ENCODE measurements around the gene ASIC1. TPM values are rescaled to one million over a fixed set of nuclear protein-coding genes. Genes with fewer than 3 reads are reported as not detected.

Gene ASIC1
- total RNA-seq, 2 experiments from 2014 or later: 19.0 to 28.3 TPM

DNA sequence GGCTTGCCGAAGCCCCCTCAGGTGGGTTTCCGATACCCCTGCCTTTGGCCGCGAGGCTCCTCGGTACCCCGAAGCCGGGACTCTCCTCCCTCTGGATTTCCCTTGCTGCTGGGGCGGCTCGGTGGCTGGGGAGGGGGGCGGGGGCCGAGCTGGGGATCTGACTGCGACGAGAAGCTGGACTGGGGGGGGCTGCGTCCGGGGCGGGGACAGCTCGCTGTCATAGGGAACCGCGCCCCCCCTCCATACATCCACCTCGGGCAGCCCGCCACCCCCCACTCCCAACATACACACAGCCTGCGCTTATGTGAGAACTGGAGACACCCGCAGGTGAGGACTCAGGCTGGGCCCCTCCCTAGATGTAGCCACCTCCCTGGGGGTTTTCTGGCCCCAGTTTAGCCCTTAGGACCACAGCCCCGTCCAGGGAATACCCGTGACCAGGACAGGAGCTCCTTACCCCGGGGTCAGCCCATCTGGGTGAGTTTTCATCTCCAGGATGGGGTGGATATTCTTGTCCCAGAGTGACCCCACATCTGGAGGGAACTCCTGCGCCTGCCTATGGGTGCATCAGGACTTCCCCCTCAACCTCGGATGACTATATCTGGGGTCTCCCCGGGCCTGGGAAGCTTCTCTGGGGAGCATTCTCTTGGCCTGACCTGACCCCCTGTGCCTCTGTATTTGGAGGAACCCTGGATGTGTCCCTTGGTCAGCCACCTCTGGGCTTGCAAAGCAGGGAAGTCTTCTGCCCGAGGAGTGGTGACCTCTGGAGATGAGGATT is 687 bp downstream of the ASIC1 start:
- Mint-ChIP-seq H3K4me3 (peak overlapping the region; percentile 85), H3K4me1 (peaks cover 56% of the 10 kb centered on the region), H3K36me3 (peaks cover 3% of the 10 kb centered on the region), H3K27me3 (peaks cover 15% of the 10 kb centered on the region), H3K27ac (peak overlapping the region; percentile 86), H3K9me3 (ENCODE audit: low read depth) (no peaks in the 10 kb centered on the region)
- CTCF ChIA-PET: interaction anchor here (0.7 to 6.4 kb wide), 11 partner anchors 14 to 113 kb away, joined by 3 to 92 read pairs (median 6); partner anchors contain the start of genes COX14, RACGAP1 and SMARCD1
- ATAC-seq (no peak), DNase-seq (no peak)

DNA sequence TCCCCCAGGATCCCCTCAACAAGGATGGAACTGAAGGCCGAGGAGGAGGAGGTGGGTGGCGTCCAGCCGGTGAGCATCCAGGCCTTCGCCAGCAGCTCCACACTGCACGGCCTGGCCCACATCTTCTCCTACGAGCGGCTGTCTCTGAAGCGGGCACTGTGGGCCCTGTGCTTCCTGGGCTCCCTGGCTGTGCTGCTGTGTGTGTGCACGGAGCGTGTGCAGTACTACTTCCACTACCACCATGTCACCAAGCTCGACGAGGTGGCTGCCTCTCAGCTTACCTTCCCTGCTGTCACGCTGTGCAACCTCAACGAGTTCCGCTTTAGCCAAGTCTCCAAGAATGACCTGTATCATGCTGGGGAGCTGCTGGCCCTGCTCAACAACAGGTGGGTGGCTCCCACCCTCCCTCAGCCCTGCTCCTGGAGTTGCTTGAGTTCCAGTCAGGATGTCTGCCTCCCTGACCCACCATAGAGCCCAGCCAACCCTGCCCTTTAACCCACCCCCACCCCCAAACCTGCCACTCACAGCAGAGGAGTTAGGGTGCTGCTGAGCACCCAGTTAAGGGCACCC is 1.4 kb downstream of the ASIC1 start:
- peak; percentile 68 for DNase-seq
- ATAC-seq: peak; percentile 29
- Mint-ChIP-seq H3K27ac (peak overlapping the region; percentile 86), H3K36me3 (peaks cover 3% of the 10 kb centered on the region), H3K27me3 (peaks cover 12% of the 10 kb centered on the region), H3K4me3 (peak overlapping the region; percentile 85), H3K4me1 (peaks cover 56% of the 10 kb centered on the region), H3K9me3 (ENCODE audit: low read depth) (no peaks in the 10 kb centered on the region)
- CTCF ChIA-PET: interaction anchor here (0.6 to 6.4 kb wide), 14 partner anchors 13 to 317 kb away, joined by 3 to 92 read pairs (median 4); partner anchors contain the start of genes COX14, RACGAP1, SMARCD1 and TMBIM6

DNA sequence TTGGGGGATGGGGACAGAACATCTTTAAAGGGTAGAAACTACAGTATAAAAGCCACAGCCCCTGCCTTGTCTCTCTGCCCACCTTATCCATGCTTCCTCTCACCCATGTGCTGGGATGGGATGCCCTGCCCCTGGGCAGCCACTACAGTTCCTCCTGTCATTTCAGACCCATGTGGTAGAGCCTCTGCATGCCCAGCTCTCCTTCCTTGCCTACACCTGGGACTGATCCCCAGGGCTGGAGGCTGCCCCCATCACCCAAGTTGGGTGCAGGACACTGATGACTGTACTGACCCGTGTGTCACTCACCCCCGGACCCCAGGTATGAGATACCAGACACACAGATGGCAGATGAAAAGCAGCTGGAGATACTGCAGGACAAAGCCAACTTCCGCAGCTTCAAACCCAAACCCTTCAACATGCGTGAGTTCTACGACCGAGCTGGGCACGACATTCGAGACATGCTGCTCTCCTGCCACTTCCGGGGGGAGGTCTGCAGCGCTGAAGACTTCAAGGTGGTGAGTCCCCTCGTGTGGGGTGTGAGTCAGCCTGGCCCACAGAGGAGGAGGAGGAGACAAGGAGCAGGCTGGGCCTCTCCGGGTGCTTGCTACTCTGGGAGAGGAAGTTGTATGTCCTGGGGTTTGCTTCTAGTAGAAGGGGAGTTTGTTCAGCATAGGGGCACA is 2.2 kb downstream of the ASIC1 start:
- CTCF ChIA-PET: interaction anchor here (0.5 to 6.4 kb wide), 14 partner anchors 12 to 318 kb away, joined by 3 to 92 read pairs (median 4); partner anchors contain the start of genes RACGAP1, SMARCD1 and TMBIM6
- H3K9me3 Mint-ChIP-seq (ENCODE audit: low read depth): no peaks in the 10 kb centered on the region
- H3K36me3 Mint-ChIP-seq: peaks cover 3% of the 10 kb centered on the region
- H3K27me3 Mint-ChIP-seq: peaks cover 12% of the 10 kb centered on the region
- ATAC-seq (peak; percentile 69), DNase-seq (peak; percentile 90)
- peaks cover 56% of the 10 kb centered on the region for H3K4me1 Mint-ChIP-seq
- H3K27ac Mint-ChIP-seq: peak overlapping the region; percentile 86
- peak overlapping the region; percentile 85 for H3K4me3 Mint-ChIP-seq

DNA sequence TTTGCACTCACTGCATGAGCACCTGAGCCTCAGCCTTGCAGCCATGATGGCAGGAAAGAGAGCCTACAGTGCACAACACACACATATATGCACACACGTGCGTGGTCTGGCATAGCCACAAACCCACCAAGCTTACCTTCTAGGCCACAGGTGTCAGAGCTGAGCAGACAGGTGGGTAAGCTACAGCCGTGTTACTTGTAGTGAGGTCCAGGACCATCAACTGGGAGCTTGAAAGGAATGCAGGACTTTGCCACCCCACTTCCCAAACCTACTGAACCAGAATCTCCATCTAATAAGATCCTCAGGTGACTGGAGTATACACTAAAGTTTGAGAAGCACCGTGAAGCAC is 2.7 kb downstream of the ASIC1 start:
- peak overlapping the region; percentile 85 for H3K4me3 Mint-ChIP-seq
- H3K4me1 Mint-ChIP-seq: peaks cover 56% of the 10 kb centered on the region
- peaks cover 3% of the 10 kb centered on the region for H3K36me3 Mint-ChIP-seq
- CTCF ChIA-PET: interaction anchor here (0.5 to 6.4 kb wide), 7 partner anchors 12 to 319 kb away, joined by 3 to 92 read pairs (median 4); partner anchors contain the start of gene TMBIM6
- peak overlapping the region; percentile 86 for H3K27ac Mint-ChIP-seq
- peaks cover 12% of the 10 kb centered on the region for H3K27me3 Mint-ChIP-seq
- no peaks in the 10 kb centered on the region for H3K9me3 Mint-ChIP-seq (ENCODE audit: low read depth)
- no peak for ATAC-seq
- DNase-seq: no peak

DNA sequence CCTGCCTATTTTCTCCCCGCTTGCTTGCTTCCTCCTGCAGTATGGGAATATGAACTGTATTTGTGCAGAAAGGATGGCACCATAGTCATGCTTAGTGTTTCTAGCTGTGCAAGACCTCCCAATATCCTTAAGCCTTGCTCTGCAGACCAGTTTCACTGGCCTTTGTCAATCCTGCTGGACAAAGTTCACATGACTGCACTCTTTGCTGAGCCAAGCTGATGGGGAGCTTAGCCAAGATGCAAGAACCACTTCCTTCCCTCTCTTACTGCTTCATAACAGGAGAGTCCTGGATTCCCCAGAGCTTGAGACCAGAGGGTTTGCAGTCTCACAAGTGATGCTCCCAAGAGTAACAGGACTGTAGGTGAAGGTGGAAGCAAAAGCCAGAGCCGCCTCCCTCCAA is 3.8 kb downstream of the ASIC1 start:
- peaks cover 10% of the 10 kb centered on the region for H3K27me3 Mint-ChIP-seq
- H3K36me3 Mint-ChIP-seq: peaks cover 3% of the 10 kb centered on the region
- ATAC-seq: no peak
- H3K4me1 Mint-ChIP-seq: peaks cover 50% of the 10 kb centered on the region
- H3K4me3 Mint-ChIP-seq: no peak overlapping the region
- CTCF ChIA-PET: interaction anchor here (1.3 to 6.4 kb wide), 4 partner anchors 11 to 116 kb away, joined by 3 to 92 read pairs (median 40); no protein-coding TSS in a partner anchor
- DNase-seq: no peak
- H3K27ac Mint-ChIP-seq: no peak overlapping the region
- H3K9me3 Mint-ChIP-seq (ENCODE audit: low read depth): no peaks in the 10 kb centered on the region

DNA sequence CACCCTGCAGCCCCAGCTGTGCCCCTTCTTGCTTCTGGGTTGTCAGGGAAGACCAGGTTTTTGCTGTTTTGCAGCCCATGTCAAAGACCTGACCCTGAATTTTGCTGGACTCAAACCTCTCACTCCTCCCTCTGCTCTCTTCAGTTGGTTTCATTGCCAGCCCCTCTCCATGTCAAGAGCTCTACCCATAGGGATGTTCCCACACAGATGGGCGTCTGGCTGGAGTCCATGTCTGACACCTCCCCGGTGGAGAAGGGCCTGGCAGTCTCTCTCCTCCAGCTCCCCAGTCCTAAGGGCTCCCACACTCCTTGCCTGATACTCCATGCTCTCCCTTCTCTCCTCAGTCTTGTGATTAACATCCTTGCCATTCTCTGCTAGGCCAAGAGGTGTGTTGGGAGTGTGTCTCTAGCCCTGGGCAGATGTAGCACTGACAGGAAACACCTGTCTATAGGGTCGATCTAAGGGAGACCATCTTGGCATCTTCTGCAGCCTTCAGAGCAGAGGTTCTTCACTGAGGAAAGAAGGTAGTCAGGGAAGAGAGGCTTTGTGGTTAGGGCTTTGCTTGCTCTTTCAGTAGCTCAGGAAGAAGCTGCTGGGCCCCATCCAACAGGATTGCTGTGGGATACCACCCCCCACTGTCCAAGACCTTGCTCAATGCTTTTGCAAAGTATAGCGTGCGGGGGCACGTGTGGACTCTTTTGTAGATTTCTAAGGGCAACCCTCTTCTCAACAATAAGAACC is 4.7 kb downstream of the ASIC1 start:
- Mint-ChIP-seq H3K36me3 (peaks cover 3% of the 10 kb centered on the region), H3K27ac (no peak overlapping the region), H3K4me1 (peaks cover 41% of the 10 kb centered on the region), H3K4me3 (no peak overlapping the region), H3K9me3 (ENCODE audit: low read depth) (no peaks in the 10 kb centered on the region), H3K27me3 (peaks cover under 1% of the 10 kb centered on the region)
- CTCF ChIA-PET: interaction anchor here (1.3 to 6.4 kb wide), 4 partner anchors 10 to 117 kb away, joined by 3 to 92 read pairs (median 40); no protein-coding TSS in a partner anchor
- ATAC-seq: no peak
- no peak for DNase-seq

DNA sequence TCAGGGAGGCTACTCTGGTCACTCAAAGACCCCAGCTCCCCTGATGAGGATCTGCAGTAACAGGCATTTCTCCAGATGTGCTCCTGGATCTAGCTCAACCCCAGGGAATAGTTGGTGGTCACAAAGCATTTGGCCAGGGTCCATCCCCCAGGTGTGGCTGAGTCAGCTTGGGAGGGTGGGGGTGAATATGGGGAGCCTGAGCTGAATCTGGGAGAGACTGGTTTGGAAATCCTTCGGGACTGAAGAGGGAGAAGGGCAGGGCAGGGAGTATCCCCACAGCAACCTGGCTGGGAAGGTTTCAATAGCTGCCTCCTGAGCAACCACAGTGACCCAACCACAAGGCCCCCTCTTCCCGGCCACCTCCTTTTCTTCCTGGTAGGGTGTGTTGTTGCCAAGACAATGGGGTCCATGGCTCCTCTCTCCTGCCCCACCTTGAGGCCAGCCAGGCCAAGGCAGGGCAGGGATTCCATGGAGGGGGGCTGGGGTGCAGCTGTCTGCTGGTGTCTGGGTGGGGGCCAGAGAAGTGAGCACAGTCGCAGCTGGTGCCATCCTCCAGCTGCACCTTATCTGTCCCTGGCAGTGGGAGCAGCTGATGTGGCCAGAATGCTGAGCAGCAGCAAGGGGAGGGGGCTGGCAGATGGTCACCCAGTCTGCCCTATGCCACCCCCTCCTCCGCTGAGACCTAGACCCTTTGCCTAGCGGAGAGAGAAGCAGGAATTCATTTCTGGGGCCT is 5.5 kb downstream of the ASIC1 start:
- CTCF ChIA-PET: interaction anchor here (5.1 to 6.4 kb wide), 2 partner anchors 9 to 25 kb away, joined by 37 to 92 read pairs; no protein-coding TSS in a partner anchor
- ATAC-seq (no peak), DNase-seq (no peak)
- Mint-ChIP-seq H3K27ac (no peak overlapping the region), H3K9me3 (ENCODE audit: low read depth) (no peaks in the 10 kb centered on the region), H3K4me3 (no peak overlapping the region), H3K36me3 (peaks cover 3% of the 10 kb centered on the region), H3K4me1 (peaks cover 40% of the 10 kb centered on the region), H3K27me3 (no peaks in the 10 kb centered on the region)

DNA sequence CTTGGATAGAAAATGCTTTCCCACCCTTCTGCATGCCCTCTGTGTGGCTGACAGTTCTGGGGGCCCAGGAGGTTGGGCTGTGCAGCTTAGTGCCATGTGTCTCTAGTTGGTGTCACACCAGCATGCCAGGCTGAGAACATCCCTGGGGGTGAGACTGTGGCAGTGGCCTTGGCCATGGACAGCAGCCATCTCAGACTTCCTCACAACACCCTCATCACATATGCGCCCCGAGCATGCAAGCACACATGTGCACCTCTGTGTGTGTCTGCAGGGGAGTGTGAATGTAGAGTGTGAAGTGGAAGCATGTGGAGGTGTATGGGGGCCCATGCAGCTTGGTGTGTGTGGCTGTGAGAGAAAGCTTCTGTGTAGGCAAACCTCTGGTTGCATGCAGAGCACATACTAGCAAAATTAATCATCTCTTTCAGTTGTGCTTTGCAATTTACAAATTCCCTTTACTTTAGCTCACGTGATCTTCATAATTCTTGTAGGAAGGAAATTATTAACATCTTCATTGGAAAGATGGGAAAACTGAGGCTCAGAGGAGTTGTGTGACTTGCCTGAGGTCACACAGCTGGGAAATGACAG is 8.4 kb downstream of the ASIC1 start:
- no peak for DNase-seq

DNA sequence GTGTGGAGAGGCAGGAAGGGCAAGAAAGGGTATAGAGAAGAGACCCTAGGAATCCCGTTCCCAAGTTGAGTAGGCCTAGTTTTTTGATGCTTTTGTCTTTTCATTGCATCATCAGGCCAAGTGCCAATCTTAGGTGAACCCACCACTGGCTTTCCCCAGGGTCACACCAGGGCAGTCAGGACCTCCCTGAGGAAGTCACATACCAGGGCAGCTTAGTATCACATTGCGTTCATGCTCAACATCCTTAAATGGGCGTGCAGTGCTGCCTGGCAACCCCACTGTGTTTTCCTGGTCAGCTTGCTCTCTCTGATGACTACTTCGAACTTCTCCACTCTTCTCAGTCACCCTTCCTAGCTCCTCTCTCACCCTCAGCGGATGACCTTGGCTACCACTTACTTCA is 9.0 kb downstream of the ASIC1 start:
- Mint-ChIP-seq H3K4me3 (no peak overlapping the region), H3K9me3 (ENCODE audit: low read depth) (no peaks in the 10 kb centered on the region), H3K4me1 (peaks cover 21% of the 10 kb centered on the region), H3K36me3 (peaks cover 1% of the 10 kb centered on the region), H3K27ac (no peak overlapping the region), H3K27me3 (no peaks in the 10 kb centered on the region)
- DNase-seq (no peak), ATAC-seq (no peak)
- CTCF ChIA-PET: interaction anchor here (1.0 to 11.6 kb wide), 10 partner anchors 8 to 121 kb away, joined by 3 to 221 read pairs (median 6); partner anchors contain the start of genes RACGAP1 and SMARCD1

More for the DNA sequence above, 8.4 kb downstream of the ASIC1 start:
- H3K36me3 Mint-ChIP-seq: peaks cover 3% of the 10 kb centered on the region
- no peaks in the 10 kb centered on the region for H3K9me3 Mint-ChIP-seq (ENCODE audit: low read depth)
- H3K4me1 Mint-ChIP-seq: peaks cover 24% of the 10 kb centered on the region
- H3K27me3 Mint-ChIP-seq: no peaks in the 10 kb centered on the region
- CTCF ChIA-PET: interaction anchor here (1.1 to 11.6 kb wide), 11 partner anchors 9 to 110 kb away, joined by 3 to 221 read pairs (median 6); partner anchors contain the start of genes RACGAP1 and SMARCD1
- no peak for ATAC-seq
- H3K4me3 Mint-ChIP-seq: no peak overlapping the region
- H3K27ac Mint-ChIP-seq: no peak overlapping the region

DNA sequence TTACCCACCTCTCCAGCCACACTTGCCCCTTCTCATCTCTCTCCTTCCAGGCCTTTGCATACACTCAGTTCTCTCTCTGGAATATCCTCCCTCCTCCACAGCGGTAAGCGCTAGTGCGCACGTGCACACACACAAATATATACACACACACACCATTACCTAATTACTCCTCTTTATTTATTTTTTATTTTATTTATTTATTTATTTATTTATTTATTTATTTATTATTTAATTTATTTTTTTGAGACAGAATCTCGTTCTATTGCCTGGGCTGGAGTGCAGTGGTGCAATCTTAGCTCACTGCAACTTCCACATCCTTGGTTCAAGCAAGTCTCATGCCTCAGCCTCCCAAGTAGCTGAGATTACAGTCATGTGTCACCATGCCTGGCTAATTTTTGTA is 11.7 kb downstream of the ASIC1 start:
- no peaks in the 10 kb centered on the region for H3K27me3 Mint-ChIP-seq
- no peak overlapping the region for H3K4me3 Mint-ChIP-seq
- DNase-seq (no peak), ATAC-seq (no peak)
- H3K27ac Mint-ChIP-seq: no peak overlapping the region
- peaks cover 10% of the 10 kb centered on the region for H3K4me1 Mint-ChIP-seq
- CTCF ChIA-PET: interaction anchor here (0.6 to 11.6 kb wide), 13 partner anchors 9 to 445 kb away, joined by 3 to 221 read pairs (median 15); partner anchors contain the start of genes ASIC1, COX14 and SMARCD1
- H3K9me3 Mint-ChIP-seq (ENCODE audit: low read depth): no peaks in the 10 kb centered on the region
- H3K36me3 Mint-ChIP-seq: no peaks in the 10 kb centered on the region

DNA sequence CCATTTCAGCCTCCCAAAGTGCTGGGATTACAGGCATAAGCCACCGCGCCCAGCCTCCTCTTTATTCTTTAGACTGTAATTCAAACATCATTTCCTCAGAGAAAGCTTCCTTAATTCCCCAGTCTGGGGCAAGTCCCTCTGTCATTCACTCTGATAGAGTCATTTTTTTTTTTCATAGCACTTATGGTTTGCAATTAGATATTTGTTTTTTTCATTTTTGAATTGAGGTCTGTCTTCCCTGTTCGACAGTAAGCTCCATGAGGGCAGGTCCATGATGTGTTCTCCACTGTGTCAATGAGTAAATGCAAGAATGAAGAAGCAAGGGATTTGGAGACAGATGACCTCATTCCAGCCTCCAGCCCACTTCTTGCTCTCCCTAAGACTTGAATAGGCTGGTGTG is 12.1 kb downstream of the ASIC1 start:
- ATAC-seq: no peak
- CTCF ChIA-PET: interaction anchor here (0.6 to 11.6 kb wide), 21 partner anchors 9 to 446 kb away, joined by 3 to 221 read pairs (median 6); partner anchors contain the start of genes ASIC1, COX14, SMARCD1 and TMBIM6
- Mint-ChIP-seq H3K36me3 (no peaks in the 10 kb centered on the region), H3K4me1 (peaks cover 10% of the 10 kb centered on the region), H3K9me3 (ENCODE audit: low read depth) (no peaks in the 10 kb centered on the region), H3K4me3 (no peak overlapping the region), H3K27ac (no peak overlapping the region), H3K27me3 (no peaks in the 10 kb centered on the region)
- no peak for DNase-seq
